Brain microvascular endothelial cell (primary cell): ENCODE measurements around the gene TBL1X.
A peak's percentile ranks its signal among the peaks of the same experiment; 100 is the strongest.

Source experiments
- DNase-seq: peaks from one replicate; pipeline ENCODE4 v3.0.0-alpha.2; 2020
- H3K27ac ChIP-seq: fragments of 250-450 bp; sonication (Bioruptor Pico); 2 replicates; pipeline ENCODE4 v1.5.1; 2020; ENCODE audit warnings: mild to moderate bottlenecking, moderate library complexity
- H3K27me3 ChIP-seq: fragments of 250-450 bp; sonication (Bioruptor Pico); replicated peaks from 2 replicates; pipeline ENCODE4 v1.5.1; 2020; ENCODE audit warnings: mild to moderate bottlenecking
- H3K36me3 ChIP-seq: fragments of 250-450 bp; sonication (Bioruptor Pico); replicated peaks from 2 replicates; pipeline ENCODE4 v1.5.1; 2020; ENCODE audit warnings: mild to moderate bottlenecking
- H3K4me3 ChIP-seq: 2 replicates; pipeline ENCODE4 v1.5.1; 2011; ENCODE audit warnings: low read depth, mild to moderate bottlenecking, control low read depth, low read length, moderate library complexity
- in situ Hi-C: cut with HindIII; loops from 2 replicates; pipeline ENCODE4 v1.10.0; 2017; ENCODE audit warnings: low sequenced_read_pairs, low pct_ligation_motif_present
- TF ChIP-seq, protein P1 (sequence below): IDR thresholded peaks from 2 replicates; pipeline ENCODE4 v1.5.1; 2011; ENCODE audit warnings: low read depth, mild to moderate bottlenecking, moderate library complexity, low read length, control low read depth, inconsistent platforms; ENCODE audit errors: missing control alignments

The TBL1X gene

DNA sequence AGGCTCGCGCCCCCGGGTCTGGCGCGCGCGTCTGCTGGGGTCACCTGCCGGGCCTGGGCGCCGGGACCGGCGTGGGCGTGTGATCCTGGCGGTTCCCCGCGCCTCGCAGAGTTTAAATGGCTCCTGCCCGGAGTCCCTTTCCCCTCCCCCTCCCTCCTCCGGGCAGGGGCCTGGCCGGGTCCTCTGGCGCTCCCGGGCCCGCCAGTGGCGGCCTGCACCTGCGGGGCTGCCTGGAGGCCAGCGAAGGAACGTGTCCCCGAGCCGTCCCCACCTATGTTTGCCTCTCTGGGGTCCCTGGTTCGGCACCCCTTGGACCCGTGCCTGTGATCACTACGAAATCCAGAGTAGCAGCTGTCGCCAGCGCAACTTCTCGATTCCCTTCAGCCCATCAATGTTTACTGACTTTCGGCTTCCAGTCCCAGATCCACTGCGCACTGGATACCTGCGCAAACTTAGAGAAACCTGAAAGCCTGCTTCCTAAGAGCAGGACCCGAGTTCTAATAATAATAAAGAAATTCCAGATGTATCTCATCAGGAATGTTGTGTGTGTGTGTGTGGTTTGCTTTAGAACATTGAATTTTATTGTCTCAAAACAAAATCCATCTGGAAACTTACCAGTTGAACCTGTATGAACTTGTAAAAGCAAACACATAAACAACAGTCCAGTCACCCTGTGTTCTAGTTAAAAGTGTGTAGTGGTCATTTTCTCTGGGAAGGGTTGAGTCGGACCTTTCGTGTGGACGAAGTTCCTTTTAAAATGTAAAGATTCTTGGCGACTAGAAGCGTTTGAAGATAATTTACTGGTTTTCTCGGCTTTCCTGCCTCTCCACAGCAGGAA, 322.2 kb downstream of the TBL1X start:
- peaks cover 14% of the 10 kb centered on the region for H3K27me3 ChIP-seq
- H3K27ac ChIP-seq, result no peak overlapping the region
- H3K36me3 ChIP-seq, result no peaks in the 10 kb centered on the region
- in situ Hi-C loops, result no loop called here
- TF ChIP-seq, protein P1, sequence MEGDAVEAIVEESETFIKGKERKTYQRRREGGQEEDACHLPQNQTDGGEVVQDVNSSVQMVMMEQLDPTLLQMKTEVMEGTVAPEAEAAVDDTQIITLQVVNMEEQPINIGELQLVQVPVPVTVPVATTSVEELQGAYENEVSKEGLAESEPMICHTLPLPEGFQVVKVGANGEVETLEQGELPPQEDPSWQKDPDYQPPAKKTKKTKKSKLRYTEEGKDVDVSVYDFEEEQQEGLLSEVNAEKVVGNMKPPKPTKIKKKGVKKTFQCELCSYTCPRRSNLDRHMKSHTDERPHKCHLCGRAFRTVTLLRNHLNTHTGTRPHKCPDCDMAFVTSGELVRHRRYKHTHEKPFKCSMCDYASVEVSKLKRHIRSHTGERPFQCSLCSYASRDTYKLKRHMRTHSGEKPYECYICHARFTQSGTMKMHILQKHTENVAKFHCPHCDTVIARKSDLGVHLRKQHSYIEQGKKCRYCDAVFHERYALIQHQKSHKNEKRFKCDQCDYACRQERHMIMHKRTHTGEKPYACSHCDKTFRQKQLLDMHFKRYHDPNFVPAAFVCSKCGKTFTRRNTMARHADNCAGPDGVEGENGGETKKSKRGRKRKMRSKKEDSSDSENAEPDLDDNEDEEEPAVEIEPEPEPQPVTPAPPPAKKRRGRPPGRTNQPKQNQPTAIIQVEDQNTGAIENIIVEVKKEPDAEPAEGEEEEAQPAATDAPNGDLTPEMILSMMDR, result no peak
- DNase-seq, result no peak
- peak overlapping the region; percentile 41 for H3K4me3 ChIP-seq

DNA sequence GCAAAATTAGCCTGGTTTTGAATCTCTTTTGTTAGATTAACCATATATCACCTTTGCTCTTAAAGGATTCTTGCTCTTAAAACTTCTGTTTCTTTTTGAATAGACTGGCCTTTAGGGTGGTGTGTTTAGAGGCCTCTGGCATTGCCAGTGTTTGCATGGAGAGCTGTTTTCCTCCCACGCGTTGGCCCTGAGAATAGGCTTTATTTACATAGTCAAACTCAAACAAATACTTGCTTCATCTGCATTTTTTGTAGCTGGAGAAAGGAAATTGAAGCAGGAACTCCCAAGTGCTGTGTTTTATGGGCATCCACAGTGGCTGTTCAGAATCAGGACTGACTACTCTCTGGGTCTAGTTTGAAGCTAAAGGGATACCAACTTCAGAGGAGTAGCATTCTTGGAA, 324.1 kb downstream of the TBL1X start:
- no peak overlapping the region for H3K27ac ChIP-seq
- TF ChIP-seq, protein P1, result no peak
- H3K36me3 ChIP-seq, result no peaks in the 10 kb centered on the region
- no peak for DNase-seq
- in situ Hi-C loops, result no loop called here
- H3K27me3 ChIP-seq, result peaks cover 14% of the 10 kb centered on the region
- H3K4me3 ChIP-seq, result no peak overlapping the region

DNA sequence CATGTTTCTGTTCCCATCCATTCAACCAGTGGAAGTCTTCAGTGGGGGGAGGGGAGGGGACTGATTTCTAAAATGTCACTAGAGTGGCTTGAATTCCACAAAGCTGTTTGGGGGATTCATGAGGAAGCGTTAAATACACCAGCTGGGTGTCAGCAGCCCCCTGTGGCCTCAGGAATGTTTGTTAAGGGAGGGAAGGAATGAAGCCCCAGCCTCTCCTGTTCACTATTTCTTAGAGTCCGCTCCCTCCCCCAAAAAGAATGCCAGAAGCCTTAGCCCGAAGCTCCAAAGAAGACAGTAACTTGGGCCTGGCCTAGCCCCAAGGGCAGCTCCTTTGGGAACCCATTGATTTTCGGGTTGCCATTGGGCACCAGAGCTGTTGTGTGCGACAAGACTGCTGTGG, 324.7 kb downstream of the TBL1X start:
- in situ Hi-C loops, result no loop called here
- no peak for DNase-seq
- Histone ChIP-seq H3K27ac (no peak overlapping the region), H3K36me3 (no peaks in the 10 kb centered on the region), H3K27me3 (peaks cover 14% of the 10 kb centered on the region), H3K4me3 (no peak overlapping the region)
- TF ChIP-seq, protein P1, result no peak
